ENCODE results near the gene DSG3. TPM values are rescaled to one million over a fixed set of nuclear protein-coding genes. Genes with fewer than 3 reads are reported as not detected.

Gene DSG3
- total and polyA plus RNA-seq, 7 experiments from 2014 or later: not detected

DNA sequence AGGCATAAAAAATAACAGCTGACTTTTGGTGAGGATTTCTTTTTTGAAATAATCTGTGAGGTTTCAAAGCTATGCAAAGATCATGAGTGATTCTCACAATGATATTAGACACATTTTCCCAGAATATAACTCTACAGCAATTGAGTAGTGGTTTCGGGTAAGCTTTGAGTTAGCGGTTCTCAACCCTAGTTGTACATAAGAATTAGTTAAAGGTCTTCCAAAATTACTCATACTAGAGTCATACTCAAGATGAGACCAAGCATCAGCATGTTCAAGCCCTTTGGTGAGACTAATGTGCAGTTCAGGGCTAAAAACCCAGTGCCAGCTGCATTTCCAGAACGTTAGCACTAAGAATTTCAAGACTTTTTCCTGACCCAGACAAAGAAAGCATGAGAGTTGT, 39.9 kb upstream of the DSG3 start:
- no peak for ATAC-seq
- DNase-seq: no peak
- H3K4me3 ChIP-seq (ENCODE audit: low read length): no peak overlapping the region
- no peaks in the 10 kb centered on the region for H3K27me3 ChIP-seq (ENCODE audit: control insufficient read depth in 2 of 2, insufficient read depth in 2 of 2, low read length in 2 of 2)
- Mint-ChIP-seq H3K27me3 (no peaks in the 10 kb centered on the region), H3K4me1 (no peaks in the 10 kb centered on the region), H3K9me3 (peaks cover 0 to 7% (median 2%) of the 10 kb centered on the region in 11 donors), H3K36me3 (no peaks in the 10 kb centered on the region), H3K27ac (no peak overlapping the region), H3K4me3 (no peak overlapping the region)
- intact Hi-C loops (cut with micrococcal nuclease): no loop called here
- H3K9me3 ChIP-seq (ENCODE audit: control insufficient read depth in 2 of 3, low read length in 3 of 3): no peaks in the 10 kb centered on the region
- ChIA-PET POLR2A (no interaction called here), CTCF (no interaction called here)
- no peaks in the 10 kb centered on the region for H3K36me3 ChIP-seq (ENCODE audit: control insufficient read depth in 2 of 3, insufficient read depth in 3 of 3, low read length in 3 of 3)
- H3K4me1 ChIP-seq (ENCODE audit: control insufficient read depth in 2 of 2, insufficient read depth in 2 of 2, low read length in 2 of 2): no peaks in the 10 kb centered on the region
- no peak overlapping the region for H3K27ac ChIP-seq (ENCODE audit: low read depth, low read length)

GRCh38 chr18:31409276-31409675, 38.3 kb upstream of the DSG3 start:
- Histone ChIP-seq H3K27ac (ENCODE audit: low read depth, low read length) (no peak overlapping the region), H3K4me1 (ENCODE audit: control insufficient read depth in 2 of 2, insufficient read depth in 2 of 2, low read length in 2 of 2) (no peaks in the 10 kb centered on the region), H3K4me3 (ENCODE audit: low read length) (no peak overlapping the region), H3K9me3 (ENCODE audit: control insufficient read depth in 2 of 3, low read length in 3 of 3) (no peaks in the 10 kb centered on the region), H3K27me3 (ENCODE audit: control insufficient read depth in 2 of 2, insufficient read depth in 2 of 2, low read length in 2 of 2) (no peaks in the 10 kb centered on the region), H3K36me3 (ENCODE audit: control insufficient read depth in 2 of 3, insufficient read depth in 3 of 3, low read length in 3 of 3) (no peaks in the 10 kb centered on the region)
- H3K27ac Mint-ChIP-seq: no peak overlapping the region
- intact Hi-C loops (cut with micrococcal nuclease): no loop called here
- ChIA-PET POLR2A (no interaction called here), CTCF (no interaction called here)
- no peak for ATAC-seq
- no peak for DNase-seq
- H3K9me3 Mint-ChIP-seq: peaks cover 0 to 7% (median 3%) of the 10 kb centered on the region in 11 donors
- no peak overlapping the region for H3K4me3 Mint-ChIP-seq
- no peaks in the 10 kb centered on the region for H3K27me3 Mint-ChIP-seq
- no peaks in the 10 kb centered on the region for H3K4me1 Mint-ChIP-seq
- no peaks in the 10 kb centered on the region for H3K36me3 Mint-ChIP-seq

DNA sequence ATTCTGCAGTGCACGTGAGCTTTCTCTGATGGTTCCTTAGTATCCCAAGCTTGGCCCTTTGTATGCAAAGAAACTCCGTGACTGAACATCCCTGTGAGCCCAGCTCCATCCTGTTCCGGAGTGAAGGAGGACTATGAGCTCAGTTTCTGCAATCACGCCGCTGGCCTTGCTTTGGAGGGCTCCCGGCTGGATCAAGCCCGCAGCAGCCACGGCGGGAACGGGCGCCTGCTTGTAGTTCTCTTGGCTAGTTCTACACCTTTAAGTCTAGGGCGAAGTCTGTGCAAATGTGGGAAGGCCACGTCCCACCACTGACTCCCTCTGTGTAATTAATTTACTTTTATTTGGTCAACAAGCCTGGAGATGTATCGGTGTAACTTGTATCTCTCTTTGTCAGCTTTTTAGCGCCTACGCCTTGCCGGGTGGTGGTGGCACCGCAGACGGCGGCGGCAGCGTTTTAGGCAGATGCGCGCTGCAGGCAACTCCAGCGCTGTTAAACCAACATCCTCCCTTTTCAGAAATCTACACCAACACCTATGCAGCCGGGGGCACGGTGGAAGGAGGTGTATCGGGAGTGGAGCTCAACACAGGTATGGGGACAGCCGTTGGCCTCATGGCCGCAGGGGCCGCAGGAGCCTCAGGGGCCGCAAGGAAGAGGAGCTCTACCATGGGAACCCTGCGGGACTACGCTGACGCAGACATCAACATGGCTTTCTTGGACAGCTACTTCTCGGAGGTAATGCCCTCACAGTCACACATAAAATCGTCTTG, 36.6 kb upstream of the DSG3 start:
- H3K27ac ChIP-seq (ENCODE audit: low read depth, low read length): no peak overlapping the region
- H3K36me3 Mint-ChIP-seq: no peaks in the 10 kb centered on the region
- ChIA-PET POLR2A (no interaction called here), CTCF (no interaction called here)
- H3K4me1 Mint-ChIP-seq: no peaks in the 10 kb centered on the region
- peaks cover 0 to 10% (median 3%) of the 10 kb centered on the region in 11 donors for H3K9me3 Mint-ChIP-seq
- no peaks in the 10 kb centered on the region for H3K9me3 ChIP-seq (ENCODE audit: control insufficient read depth in 2 of 3, low read length in 3 of 3)
- H3K4me3 ChIP-seq (ENCODE audit: low read length): no peak overlapping the region
- no peak for DNase-seq
- no peak for ATAC-seq
- no peaks in the 10 kb centered on the region for H3K36me3 ChIP-seq (ENCODE audit: control insufficient read depth in 2 of 3, insufficient read depth in 3 of 3, low read length in 3 of 3)
- no peak overlapping the region for H3K4me3 Mint-ChIP-seq
- no peaks in the 10 kb centered on the region for H3K4me1 ChIP-seq (ENCODE audit: control insufficient read depth in 2 of 2, insufficient read depth in 2 of 2, low read length in 2 of 2)
- no peaks in the 10 kb centered on the region for H3K27me3 ChIP-seq (ENCODE audit: control insufficient read depth in 2 of 2, insufficient read depth in 2 of 2, low read length in 2 of 2)
- intact Hi-C loops (cut with micrococcal nuclease): no loop called here
- H3K27ac Mint-ChIP-seq: no peak overlapping the region
- no peaks in the 10 kb centered on the region for H3K27me3 Mint-ChIP-seq

DNA sequence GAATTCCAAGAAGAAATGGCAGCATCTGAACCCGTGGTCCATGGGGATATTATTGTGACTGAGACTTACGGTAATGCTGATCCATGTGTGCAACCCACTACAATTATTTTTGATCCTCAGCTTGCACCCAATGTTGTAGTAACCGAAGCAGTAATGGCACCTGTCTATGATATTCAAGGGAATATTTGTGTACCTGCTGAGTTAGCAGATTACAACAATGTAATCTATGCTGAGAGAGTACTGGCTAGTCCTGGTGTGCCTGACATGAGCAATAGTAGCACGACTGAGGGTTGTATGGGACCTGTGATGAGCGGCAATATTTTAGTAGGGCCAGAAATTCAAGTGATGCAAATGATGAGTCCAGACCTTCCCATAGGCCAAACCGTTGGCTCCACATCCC, 34.4 kb upstream of the DSG3 start:
- intact Hi-C loops (cut with micrococcal nuclease): loop anchor here in 1 of 2 donors (2.0 kb wide), 1 partner anchor 34 kb away; no protein-coding TSS in a partner anchor
- ATAC-seq: no peak
- DNase-seq: no peak
- Histone ChIP-seq H3K4me3 (ENCODE audit: low read length) (no peak overlapping the region), H3K27me3 (ENCODE audit: control insufficient read depth in 2 of 2, insufficient read depth in 2 of 2, low read length in 2 of 2) (no peaks in the 10 kb centered on the region), H3K4me1 (ENCODE audit: control insufficient read depth in 2 of 2, insufficient read depth in 2 of 2, low read length in 2 of 2) (no peaks in the 10 kb centered on the region), H3K27ac (ENCODE audit: low read depth, low read length) (no peak overlapping the region), H3K9me3 (ENCODE audit: control insufficient read depth in 2 of 3, low read length in 3 of 3) (no peaks in the 10 kb centered on the region), H3K36me3 (ENCODE audit: control insufficient read depth in 2 of 3, insufficient read depth in 3 of 3, low read length in 3 of 3) (no peaks in the 10 kb centered on the region)
- Mint-ChIP-seq H3K27me3 (no peaks in the 10 kb centered on the region), H3K36me3 (no peaks in the 10 kb centered on the region), H3K4me3 (peak overlapping the region in 1 of 10 donors; percentile 38), H3K4me1 (no peaks in the 10 kb centered on the region), H3K9me3 (peaks cover 0 to 10% (median 3%) of the 10 kb centered on the region in 11 donors), H3K27ac (no peak overlapping the region)
- CTCF ChIA-PET: no interaction called here
- POLR2A ChIA-PET: no interaction called here

- Histone ChIP-seq H3K4me1 (ENCODE audit: control insufficient read depth in 2 of 2, insufficient read depth in 2 of 2, low read length in 2 of 2) (no peaks in the 10 kb centered on the region), H3K27ac (ENCODE audit: low read depth, low read length) (no peak overlapping the region), H3K9me3 (ENCODE audit: control insufficient read depth in 2 of 3, low read length in 3 of 3) (no peaks in the 10 kb centered on the region), H3K36me3 (ENCODE audit: control insufficient read depth in 2 of 3, insufficient read depth in 3 of 3, low read length in 3 of 3) (no peaks in the 10 kb centered on the region), H3K4me3 (ENCODE audit: low read length) (no peak overlapping the region), H3K27me3 (ENCODE audit: control insufficient read depth in 2 of 2, insufficient read depth in 2 of 2, low read length in 2 of 2) (no peaks in the 10 kb centered on the region)
- H3K27me3 Mint-ChIP-seq: peaks cover 0 to 4% (median 0%) of the 10 kb centered on the region in 5 donors
- intact Hi-C loops (cut with micrococcal nuclease): no loop called here
- ChIA-PET CTCF (no interaction called here), POLR2A (no interaction called here)
- H3K9me3 Mint-ChIP-seq: peaks cover 0 to 8% (median 0%) of the 10 kb centered on the region in 11 donors
- DNase-seq (no peak), ATAC-seq (no peak)
- no peaks in the 10 kb centered on the region for H3K36me3 Mint-ChIP-seq
- H3K4me1 Mint-ChIP-seq: no peaks in the 10 kb centered on the region
- H3K27ac Mint-ChIP-seq: no peak overlapping the region
- H3K4me3 Mint-ChIP-seq: no peak overlapping the region
Measured at GRCh38 chr18:31417850-31418249, 29.7 kb upstream of the DSG3 start.

DNA sequence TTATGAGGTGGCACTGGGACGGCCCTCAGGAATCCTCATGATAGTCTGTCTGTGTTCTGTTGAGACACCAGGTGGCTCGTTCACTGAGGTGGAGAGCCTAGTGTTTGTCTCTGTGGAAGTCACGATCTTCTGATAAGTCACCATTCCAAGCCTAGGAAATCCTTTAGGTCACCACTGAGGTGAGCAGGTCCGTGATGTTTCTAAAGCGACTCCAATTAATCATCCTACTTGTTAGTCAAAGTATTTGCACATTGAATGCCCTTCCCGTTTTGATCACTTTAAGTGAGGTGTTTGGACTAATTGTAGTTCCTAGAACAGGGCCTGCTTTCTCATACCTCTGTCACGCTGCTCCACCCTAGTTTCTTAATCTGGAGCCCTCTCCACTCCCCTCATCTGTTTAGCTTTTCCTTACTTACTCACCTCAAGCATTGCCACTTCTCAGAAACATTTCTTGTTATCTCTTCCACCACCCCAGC, 28.0 kb upstream of the DSG3 start:
- Mint-ChIP-seq H3K4me1 (no peaks in the 10 kb centered on the region), H3K27me3 (peaks cover 0 to 5% (median 0%) of the 10 kb centered on the region in 5 donors), H3K9me3 (peaks cover 0 to 6% (median 2%) of the 10 kb centered on the region in 11 donors), H3K4me3 (no peak overlapping the region), H3K36me3 (no peaks in the 10 kb centered on the region), H3K27ac (no peak overlapping the region)
- ChIA-PET CTCF (no interaction called here), POLR2A (no interaction called here)
- intact Hi-C loops (cut with micrococcal nuclease): no loop called here
- Histone ChIP-seq H3K9me3 (ENCODE audit: control insufficient read depth in 2 of 3, low read length in 3 of 3) (no peaks in the 10 kb centered on the region), H3K27me3 (ENCODE audit: control insufficient read depth in 2 of 2, insufficient read depth in 2 of 2, low read length in 2 of 2) (no peaks in the 10 kb centered on the region), H3K4me1 (ENCODE audit: control insufficient read depth in 2 of 2, insufficient read depth in 2 of 2, low read length in 2 of 2) (no peaks in the 10 kb centered on the region), H3K36me3 (ENCODE audit: control insufficient read depth in 2 of 3, insufficient read depth in 3 of 3, low read length in 3 of 3) (no peaks in the 10 kb centered on the region), H3K27ac (ENCODE audit: low read depth, low read length) (no peak overlapping the region), H3K4me3 (ENCODE audit: low read length) (no peak overlapping the region)
- DNase-seq: no peak
- no peak for ATAC-seq

- Histone ChIP-seq H3K27ac (ENCODE audit: low read depth, low read length) (no peak overlapping the region), H3K4me3 (ENCODE audit: low read length) (no peak overlapping the region), H3K9me3 (ENCODE audit: control insufficient read depth in 2 of 3, low read length in 3 of 3) (no peaks in the 10 kb centered on the region), H3K4me1 (ENCODE audit: control insufficient read depth in 2 of 2, insufficient read depth in 2 of 2, low read length in 2 of 2) (no peaks in the 10 kb centered on the region), H3K36me3 (ENCODE audit: control insufficient read depth in 2 of 3, insufficient read depth in 3 of 3, low read length in 3 of 3) (no peaks in the 10 kb centered on the region), H3K27me3 (ENCODE audit: control insufficient read depth in 2 of 2, insufficient read depth in 2 of 2, low read length in 2 of 2) (no peaks in the 10 kb centered on the region)
- H3K27ac Mint-ChIP-seq: no peak overlapping the region
- peaks cover 0 to 6% (median 2%) of the 10 kb centered on the region in 11 donors for H3K9me3 Mint-ChIP-seq
- ATAC-seq (no peak), DNase-seq (no peak)
- H3K4me3 Mint-ChIP-seq: no peak overlapping the region
- peaks cover 0 to 5% (median 0%) of the 10 kb centered on the region in 5 donors for H3K27me3 Mint-ChIP-seq
- ChIA-PET CTCF (no interaction called here), POLR2A (no interaction called here)
- no peaks in the 10 kb centered on the region for H3K36me3 Mint-ChIP-seq
- intact Hi-C loops (cut with micrococcal nuclease): no loop called here
- H3K4me1 Mint-ChIP-seq: no peaks in the 10 kb centered on the region
Measured at GRCh38 chr18:31420032-31420431, 27.5 kb upstream of the DSG3 start.
